IMR-90 (cell line): ENCODE data around the gene MRPL20.

Source experiments
- CTCF ChIP-seq: conservative IDR thresholded peaks from 2 replicates; pipeline ENCODE4 v1.5.1; 2012; ENCODE audit warnings: mild to moderate bottlenecking, low read depth, low read length, improper control_type of control experiment
- MAFK ChIP-seq: IDR thresholded peaks from 2 replicates; pipeline ENCODE4 v1.6.1; 2012; ENCODE audit warnings: low read depth, low read length, improper control_type of control experiment
- POLR2A ChIP-seq: IDR thresholded peaks from 2 replicates; pipeline ENCODE4 v1.6.1; 2012; ENCODE audit warnings: mild to moderate bottlenecking, low read depth, low read length
- RAD21 ChIP-seq: IDR thresholded peaks from 2 replicates; pipeline ENCODE4 v1.6.1; 2012; ENCODE audit warnings: low read length, improper control_type of control experiment
- RFX5 ChIP-seq: IDR thresholded peaks from 2 replicates; pipeline ENCODE4 v1.8.0; 2012; ENCODE audit warnings: low read depth, mild to moderate bottlenecking, low read length, moderate library complexity

DNA sequence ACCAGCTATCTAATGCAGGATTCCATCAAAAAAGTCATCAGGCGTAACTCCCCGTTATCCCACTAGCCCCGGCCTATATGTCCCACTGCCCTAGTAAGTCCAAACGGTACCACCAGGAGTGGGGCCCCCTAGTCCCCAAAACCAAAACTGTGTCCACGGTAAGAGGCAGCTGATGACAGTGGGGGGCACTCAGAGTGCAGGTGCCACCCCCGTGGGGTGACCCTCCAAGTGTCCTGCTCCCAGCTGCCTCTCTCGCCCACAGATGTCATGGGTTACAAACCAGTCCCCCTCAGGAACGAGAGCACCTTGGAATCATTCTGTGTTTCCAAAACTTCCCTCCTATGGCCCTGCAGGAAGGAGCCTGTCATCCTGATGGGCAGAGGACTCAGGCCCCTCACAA, 21.2 kb downstream of the MRPL20 start:
- no peak for TF ChIP-seq RFX5
- TF ChIP-seq POLR2A: no peak
- no peak for TF ChIP-seq RAD21
- TF ChIP-seq CTCF: no peak
- no peak for TF ChIP-seq MAFK
